CD4-positive, alpha-beta T cell (primary cell): ENCODE measurements around the gene RPS15A. TPM values are rescaled to one million over a fixed set of nuclear protein-coding genes. Genes with fewer than 3 reads are reported as not detected.
A peak's percentile ranks its signal among the peaks of the same experiment; 100 is the strongest.

Experiments
- ATAC-seq: fragments of 200-7000 bp; cut with Tn5 transposase; one replicate; pipeline ENCODE4 v1.10.0; 2022; ENCODE audit warnings: mild to moderate bottlenecking; ENCODE audit not compliant: poor library complexity
- CTCF ChIA-PET: fragments of 350-600 bp; sonication (Branson Sonifier 250); formaldehyde crosslinking; loops from one replicate; lab custom pipeline; 2021; ENCODE audit warnings: antibody characterized with exemption, inconsistent platforms; lab: Charles Lee
- POLR2A ChIA-PET: fragments of 350-600 bp; sonication (Branson Sonifier 250); formaldehyde crosslinking; loops from one replicate; lab custom pipeline; 2021; ENCODE audit warnings: antibody characterized with exemption, inconsistent platforms; lab: Charles Lee
- DNase-seq, 14 experiments: peaks; one replicate each; pipeline ENCODE4 v3.0.0-alpha.2; 2013 to 2020; ENCODE audit warnings: mixed read lengths in 2 of 14
- H3K27ac ChIP-seq, 2 donors: one replicate each; pipeline versions ENCODE4 v1.5.1 to v1.7.0; 2013; ENCODE audit warnings: low read length in 2 of 2, low read depth in 1 of 2, mild to moderate bottlenecking in 1 of 2
- H3K27me3 ChIP-seq, 2 experiments: 1 replicate in 1 of 2; 2 replicates in 1 of 2; pipeline versions ENCODE4 v1.6.1 to v1.7.0; 2013; ENCODE audit warnings: low read length in 2 of 2, control low read depth in 1 of 2, mild to moderate bottlenecking in 1 of 2, moderate library complexity in 1 of 2; ENCODE audit not compliant: insufficient read depth in 2 of 2, control insufficient read depth in 1 of 2
- H3K36me3 ChIP-seq: one replicate; pipeline ENCODE4 v1.6.1; 2013; ENCODE audit warnings: low read length, control low read depth; ENCODE audit not compliant: insufficient read depth
- H3K4me1 ChIP-seq: one replicate; pipeline ENCODE4 v1.6.1; 2013; ENCODE audit warnings: low read length, control low read depth; ENCODE audit not compliant: insufficient read depth
- H3K4me3 ChIP-seq: one replicate; pipeline ENCODE4 v1.5.1; 2013; ENCODE audit warnings: mild to moderate bottlenecking, low read length, moderate library complexity
- H3K9me3 ChIP-seq, 2 experiments: 1 replicate in 1 of 2; 2 replicates in 1 of 2; pipeline versions ENCODE4 v1.6.1 to v1.7.0; 2013; ENCODE audit warnings: low read length in 2 of 2, mild to moderate bottlenecking in 2 of 2, control low read depth in 1 of 2, moderate library complexity in 1 of 2; ENCODE audit not compliant: control insufficient read depth in 1 of 2, insufficient read depth in 1 of 2
- H3K27ac Mint-ChIP-seq: one replicate; pipeline ENCODE4 v1.8.0; 2020; ENCODE audit warnings: mixed read lengths
- H3K27me3 Mint-ChIP-seq: one replicate; pipeline ENCODE4 v1.8.0; 2021; ENCODE audit warnings: mixed read lengths
- H3K36me3 Mint-ChIP-seq: one replicate; pipeline ENCODE4 v1.8.0; 2021; ENCODE audit warnings: low read depth, mixed read lengths
- H3K4me1 Mint-ChIP-seq: one replicate; pipeline ENCODE4 v1.8.0; 2021; ENCODE audit warnings: low read depth, mixed read lengths
- H3K4me3 Mint-ChIP-seq: one replicate; pipeline ENCODE4 v1.8.0; 2020; ENCODE audit warnings: mild to moderate bottlenecking, mixed read lengths
- H3K9me3 Mint-ChIP-seq: one replicate; pipeline ENCODE4 v1.8.0; 2020; ENCODE audit warnings: mixed read lengths
- CTCF ChIP-seq: fragments of 200-600 bp; IDR thresholded peaks from one replicate; pipeline ENCODE4 v1.8.0; 2022; ENCODE audit warnings: antibody characterized with exemption, mild to moderate bottlenecking
- intact Hi-C, 2 experiments: fragments of 100-400 bp; cut with DNase I in 1 of 2; cut with micrococcal nuclease in 1 of 2; formaldehyde crosslinking; loops; one replicate each; pipeline versions ENCODE4 v1.15.1 to v1.9.0; 2023 to 2025; cut with DNase I, micrococcal nuclease
- total RNA-seq, 174 experiments: library from RNA in 2 of 174; stranded (reverse) in 2 of 174; gene quantifications; one replicate each; pipeline ENCODE4 v1.2.3 and lab custom pipeline; 2021 to 2026

RPS15A gene
- total RNA-seq, 2 experiments from 2014 or later = 3,821 to 3,943 TPM

DNA sequence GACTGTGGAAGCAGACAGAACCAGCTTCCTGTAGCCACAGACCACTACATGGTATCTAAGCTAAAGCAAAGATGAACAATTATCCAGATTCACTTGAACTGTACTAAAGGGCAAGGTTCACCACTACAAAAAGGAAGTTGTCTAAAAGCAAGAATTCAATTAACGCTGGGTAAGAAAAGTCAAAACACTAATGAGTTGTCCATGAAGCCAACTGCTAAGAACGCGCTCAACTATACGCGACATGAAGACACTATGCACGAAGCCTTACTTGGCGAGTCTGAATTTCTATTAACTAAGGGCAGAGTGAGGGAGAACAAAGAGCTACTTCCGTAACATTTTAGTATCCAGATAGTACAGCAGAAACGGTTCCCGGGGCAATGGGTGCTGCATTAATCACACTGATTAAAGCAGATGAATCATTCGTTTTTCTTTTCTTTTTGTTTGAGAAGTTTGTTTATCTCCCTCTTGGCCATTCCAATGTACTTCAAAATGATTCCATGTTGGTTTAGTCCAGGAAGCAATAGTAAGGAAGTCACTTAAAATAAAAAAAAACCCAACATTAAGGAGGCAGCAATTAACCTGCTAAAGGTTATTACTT, 2.8 kb upstream of the RPS15A start:
- Mint-ChIP-seq H3K9me3 (no peaks in the 10 kb centered on the region), H3K4me1 (peaks cover 27% of the 10 kb centered on the region), H3K27me3 (no peaks in the 10 kb centered on the region), H3K36me3 (peaks cover 73% of the 10 kb centered on the region), H3K4me3 (no peak overlapping the region), H3K27ac (no peak overlapping the region)
- no peak overlapping the region for H3K4me3 ChIP-seq
- no peak for DNase-seq
- H3K9me3 ChIP-seq = no peaks in the 10 kb centered on the region
- H3K27ac ChIP-seq = no peak overlapping the region
- no peak for ATAC-seq
- peaks cover 59% of the 10 kb centered on the region for H3K36me3 ChIP-seq
- ChIA-PET CTCF (interaction anchor here (9.5 kb wide), 1 partner anchor 8 kb away, joined by 95 read pairs; the partner anchor contains the start of gene ARL6IP1), POLR2A (interaction anchor here (9.1 kb wide), 1 partner anchor 10 kb away, joined by 232 read pairs; the partner anchor contains the start of gene ARL6IP1)
- no peaks in the 10 kb centered on the region for H3K27me3 ChIP-seq
- intact Hi-C loops = loop anchor here in 1 of 2 experiments (5.0 to 10.0 kb wide), 2 partner anchors 762 to 1089 kb away; partner anchors contain the start of genes GPRC5B and VPS35L
- no peak for TF ChIP-seq CTCF
- peaks cover 19% of the 10 kb centered on the region for H3K4me1 ChIP-seq

DNA sequence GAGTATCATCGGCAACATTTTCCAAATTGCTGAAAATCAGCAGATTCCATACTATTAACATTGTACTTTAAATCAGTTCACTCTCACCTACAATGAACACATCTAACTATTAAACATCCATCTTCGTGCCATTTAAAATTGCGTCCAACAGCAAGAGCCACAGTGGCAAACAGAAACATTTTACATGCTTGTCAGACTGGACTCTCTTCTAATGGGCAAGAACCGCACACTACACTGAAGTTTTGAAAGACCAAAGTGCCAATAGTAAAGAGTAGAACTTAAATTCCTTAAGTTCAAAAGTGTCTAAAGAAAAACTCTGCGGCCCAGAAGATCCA, 652 bp downstream of the RPS15A start:
- peaks cover 50% of the 10 kb centered on the region for H3K4me1 ChIP-seq

More for the DNA sequence above, 652 bp downstream of the RPS15A start:
- peaks cover 83% of the 10 kb centered on the region for H3K36me3 Mint-ChIP-seq
- ChIA-PET CTCF (interaction anchor here (1.0 to 9.5 kb wide), 2 partner anchors 12 to 735 kb away, joined by 3 to 95 read pairs; partner anchors contain the start of gene ARL6IP1), POLR2A (interaction anchor here (0.9 to 9.1 kb wide), 6 partner anchors 13 to 1419 kb away, joined by 3 to 232 read pairs (median 8); partner anchors contain the start of genes ARL6IP1, COQ7, SMG1 and VPS35L)
- intact Hi-C loops = loop anchor here in 1 of 2 experiments (5.0 kb wide), 1 partner anchor 278 kb away; the partner anchor contains the start of gene COQ7
- DNase-seq = no peak
- ATAC-seq = no peak
- Histone ChIP-seq H3K4me3 (peak overlapping the region; percentile 79), H3K9me3 (no peaks in the 10 kb centered on the region), H3K36me3 (peaks cover 64% of the 10 kb centered on the region), H3K27me3 (no peaks in the 10 kb centered on the region), H3K27ac (peak overlapping the region; percentile 63 to 66)
- no peak for TF ChIP-seq CTCF
- peak overlapping the region; percentile 83 for H3K27ac Mint-ChIP-seq
- peak overlapping the region; percentile 92 for H3K4me3 Mint-ChIP-seq
- H3K4me1 Mint-ChIP-seq = peaks cover 55% of the 10 kb centered on the region
- no peaks in the 10 kb centered on the region for H3K27me3 Mint-ChIP-seq
- no peaks in the 10 kb centered on the region for H3K9me3 Mint-ChIP-seq
